HCT116 (cell line): ENCODE measurements around the gene CENPT. TPM values are rescaled to one million over a fixed set of nuclear protein-coding genes. Genes with fewer than 3 reads are reported as not detected.

Experiments used
- ATAC-seq: fragments of 200-7000 bp; cut with Tn5 transposase; 2 replicates; pipeline ENCODE4 v1.9.1; 2020; ENCODE audit warnings: mild to moderate bottlenecking, moderate library complexity
- BruUV-seq: library from RNA; stranded (reverse); fragments of 400-500 nt; replicated peaks from 2 replicates; lab custom pipeline; 2021; lab: Mats Ljungman, UMichigan
- CTCF ChIA-PET: fragments of 300-600 bp; sonication (Branson Sonifier 250); formaldehyde crosslinking; loops from one replicate; lab custom pipeline; 2021; ENCODE audit warnings: antibody characterized with exemption; lab: Charles Lee
- POLR2A ChIA-PET: fragments of 300-600, 350-600 bp; sonication (Branson Sonifier 250); formaldehyde crosslinking; loops from one replicate; lab custom pipeline; 2021; ENCODE audit warnings: antibody characterized with exemption; lab: Charles Lee
- RAD21 ChIA-PET, 2 experiments: fragments of 300-600 bp; sonication (Branson Sonifier 250); formaldehyde crosslinking; loops; one replicate each; lab custom pipeline; 2023; ENCODE audit warnings: low total read pairs in 2 of 2; ENCODE audit not compliant: uncharacterized antibody in 2 of 2, unreplicated experiment in 2 of 2, low non-redundant PET in 1 of 2; lab: Charles Lee
- DNase-seq: peaks from one replicate; pipeline ENCODE4 v3.0.0-alpha.2; 2010; ENCODE audit warnings: low read depth, low spot score
- H2AFZ ChIP-seq: fragments of 200-600 bp; shearing (Covaris generic), sonication (generic); 2 replicates; pipeline ENCODE4 v1.6.1; 2017; ENCODE audit warnings: low read depth, mixed run types, mixed read lengths, antibody characterized with exemption, low read length; ENCODE audit not compliant: poor library complexity, severe bottlenecking
- H3K27ac ChIP-seq: 2 replicates; pipeline ENCODE4 v1.5.1; 2012; ENCODE audit warnings: low read depth, low read length
- H3K27me3 ChIP-seq: fragments of 200-600 bp; sonication (generic); 2 replicates; pipeline ENCODE4 v1.6.1; 2016; ENCODE audit warnings: mixed run types, low read length, mixed read lengths; ENCODE audit not compliant: insufficient read depth
- H3K36me3 ChIP-seq, 2 experiments: fragments of 200-500 bp in 1 of 2; fragments of 200-600 bp in 1 of 2; sonication (Bioruptor generic) in 1 of 2; sonication (generic) in 1 of 2; 2 replicates each; pipeline versions ENCODE4 v1.5.1 to v1.6.1; 2014 to 2016; ENCODE audit warnings: low read length in 2 of 2, inconsistent platforms in 1 of 2, mixed read lengths in 1 of 2, mixed run types in 1 of 2; ENCODE audit not compliant: insufficient read depth in 2 of 2, control insufficient read depth in 1 of 2
- H3K4me1 ChIP-seq, 2 experiments: fragments of 200-600 bp in 1 of 2; sonication (generic) in 1 of 2; 2 replicates each; pipeline versions ENCODE4 v1.5.1 to v1.6.1; 2012 to 2017; ENCODE audit warnings: low read length in 2 of 2, inconsistent platforms in 1 of 2, mild to moderate bottlenecking in 1 of 2, mixed read lengths in 1 of 2, mixed run types in 1 of 2, moderate library complexity in 1 of 2; ENCODE audit not compliant: insufficient read depth in 2 of 2, control insufficient read depth in 1 of 2
- H3K4me2 ChIP-seq: fragments of 200-600 bp; sonication (generic); 2 replicates; pipeline ENCODE4 v1.6.1; 2017; ENCODE audit warnings: mixed run types, low read length, mixed read lengths
- H3K4me3 ChIP-seq, 2 experiments: fragments of 200-600 bp in 1 of 2; sonication (generic) in 1 of 2; replicated peaks in 1 of 2; 2 replicates each; pipeline ENCODE4 v1.5.1; 2011 to 2016; ENCODE audit warnings: low read length in 2 of 2, control low read depth in 1 of 2, low read depth in 1 of 2, mild to moderate bottlenecking in 1 of 2, mixed read lengths in 1 of 2, mixed run types in 1 of 2
- H3K79me2 ChIP-seq: fragments of 200-600 bp; sonication (generic); 2 replicates; pipeline ENCODE4 v1.6.1; 2017; ENCODE audit warnings: mild to moderate bottlenecking, mixed run types, low read length, moderate library complexity, mixed read lengths; ENCODE audit not compliant: insufficient read depth
- H3K9ac ChIP-seq: fragments of 200-600 bp; sonication (generic); 2 replicates; pipeline ENCODE4 v1.6.1; 2016; ENCODE audit warnings: low read length, mixed read lengths
- H3K9me2 ChIP-seq: fragments of 200-600 bp; sonication (generic), shearing (Covaris generic); 2 replicates; pipeline ENCODE4 v1.6.1; 2017; ENCODE audit warnings: mixed run types, mild to moderate bottlenecking, moderate library complexity; ENCODE audit not compliant: insufficient read depth
- H3K9me3 ChIP-seq, 2 experiments: fragments of 200-500 bp in 1 of 2; fragments of 200-600 bp in 1 of 2; sonication (Bioruptor generic) in 1 of 2; sonication (generic) in 1 of 2; 2 replicates each; pipeline ENCODE4 v1.6.1; 2014 to 2017; ENCODE audit warnings: low read length in 2 of 2, mixed read lengths in 2 of 2, inconsistent platforms in 1 of 2, low read depth in 1 of 2, mild to moderate bottlenecking in 1 of 2, mixed run types in 1 of 2, moderate library complexity in 1 of 2; ENCODE audit not compliant: control insufficient read depth in 1 of 2, insufficient read depth in 1 of 2
- H4K20me1 ChIP-seq: fragments of 200-600 bp; sonication (generic), shearing (Covaris generic); 2 replicates; pipeline ENCODE4 v1.6.1; 2017; ENCODE audit warnings: mixed run types, mild to moderate bottlenecking, moderate library complexity; ENCODE audit not compliant: insufficient read depth
- ATF3 ChIP-seq: IDR thresholded peaks from 2 replicates; pipeline ENCODE4 v1.6.1; 2012
- CBX3 ChIP-seq: IDR thresholded peaks from 2 replicates; pipeline ENCODE4 v1.6.1; 2012; ENCODE audit warnings: low read depth
- CTCF ChIP-seq, 3 experiments: fragments of 200-600 bp in 1 of 3; sonication (generic) in 1 of 3; IDR thresholded peaks in 2 of 3; conservative IDR thresholded peaks in 1 of 3; 2 replicates each; pipeline ENCODE4 v1.5.1; 2012 to 2017; ENCODE audit warnings: low read depth in 2 of 3, low read length in 2 of 3, antibody characterized with exemption in 1 of 3, borderline replicate concordance in 1 of 3, control low read depth in 1 of 3, mild to moderate bottlenecking in 1 of 3, mixed read lengths in 1 of 3, mixed run types in 1 of 3, moderate library complexity in 1 of 3; ENCODE audit not compliant: insufficient read depth in 1 of 3
- EGR1 ChIP-seq: IDR thresholded peaks from 2 replicates; pipeline ENCODE4 v1.6.1; 2012; ENCODE audit warnings: low read depth
- ELF1 ChIP-seq: IDR thresholded peaks from 2 replicates; pipeline ENCODE4 v1.6.1; 2012; ENCODE audit warnings: low read depth, borderline replicate concordance
- FOSL1 ChIP-seq: IDR thresholded peaks from 2 replicates; pipeline ENCODE4 v1.6.1; 2012; ENCODE audit warnings: low read depth
- JUND ChIP-seq: IDR thresholded peaks from 2 replicates; pipeline ENCODE4 v1.6.1; 2012
- RAD21 ChIP-seq: IDR thresholded peaks from 2 replicates; pipeline ENCODE4 v1.6.1; 2012; ENCODE audit warnings: low read depth, mild to moderate bottlenecking
- REST ChIP-seq: IDR thresholded peaks from 2 replicates; pipeline ENCODE4 v1.6.1; 2012; ENCODE audit warnings: low read depth
- SIN3A ChIP-seq: IDR thresholded peaks from 2 replicates; pipeline ENCODE4 v1.6.1; 2012; ENCODE audit warnings: low read depth
- YY1 ChIP-seq: IDR thresholded peaks from 2 replicates; pipeline ENCODE4 v1.6.1; 2011; ENCODE audit warnings: low read length, low read depth, moderate library complexity, mild to moderate bottlenecking; ENCODE audit not compliant: insufficient replicate concordance; ENCODE audit errors: extremely low read depth
- ZBTB33 ChIP-seq: IDR thresholded peaks from 2 replicates; pipeline ENCODE4 v1.6.1; 2011; ENCODE audit warnings: mild to moderate bottlenecking, low read length, moderate library complexity; ENCODE audit not compliant: insufficient replicate concordance; ENCODE audit errors: extremely low read depth
- ZFX ChIP-seq: fragments of 450-650 bp; IDR thresholded peaks from 2 replicates; pipeline ENCODE4 v1.6.1; 2017
- ZNF274 ChIP-seq: fragments of 200-500 bp; sonication (Bioruptor generic); IDR thresholded peaks from 2 replicates; pipeline ENCODE4 v1.6.1; 2014; ENCODE audit warnings: mild to moderate bottlenecking, low read depth, low read length, inconsistent platforms
- intact Hi-C: fragments of 100-400 bp; cut with micrococcal nuclease; formaldehyde crosslinking; loops from 2 replicates; pipeline ENCODE4 v1.10.0; 2022
- total RNA-seq: library from RNA; stranded (reverse); gene quantifications from one replicate; pipeline ENCODE4 v1.2.1, GENCODE V29; 2021; ENCODE audit not compliant: unreplicated experiment

The CENPT gene
- total RNA-seq, 1 experiment from 2014 or later: 40.5 TPM

- POLR2A ChIA-PET: no interaction called here
- CTCF ChIA-PET: interaction anchor here (1.1 kb wide), 1 partner anchor 42 kb away, joined by 3 read pairs; no protein-coding TSS in a partner anchor
- intact Hi-C loops: loop anchor here (10.0 kb wide), 1 partner anchor 338 kb away; no protein-coding TSS in a partner anchor
Observed at GRCh38 chr16:67886387-67886786, 38.9 kb upstream of the CENPT start.

More at GRCh38 chr16:67886387-67886786, 38.9 kb upstream of the CENPT start:
- Histone ChIP-seq H3K27ac (no peak overlapping the region), H3K9me3 (no peaks in the 10 kb centered on the region), H2AFZ (no peak overlapping the region), H3K9ac (no peak overlapping the region), H3K27me3 (no peaks in the 10 kb centered on the region), H3K9me2 (no peaks in the 10 kb centered on the region)
- no TSS peak for BruUV-seq
- DNase-seq: no peak
- TF ChIP-seq ZNF274 (no peak), ZFX (no peak), RAD21 (no peak), YY1 (no peak), JUND (no peak), REST (no peak), FOSL1 (no peak), SIN3A (no peak), ZBTB33 (no peak), ELF1 (no peak), CTCF (IDR thresholded peaks at IDR 0.05 in 2 of 3, conservative IDR thresholded peaks at IDR 0.05 in 1 of 3; ENCODE audit: borderline replicate concordance in 1 of 3, insufficient read depth in 1 of 3, low read depth in 2 of 3, low read length in 2 of 3) (no peak), EGR1 (no peak), CBX3 (no peak), ATF3 (no peak)
- TF ChIP-seq, all 23 proteins: peak for 0
- RAD21 ChIA-PET: no interaction called here
- ATAC-seq: no peak
- Histone ChIP-seq H3K36me3 (peaks cover 11 to 22% of the 10 kb centered on the region in 2 experiments; a peak in 3 of 4 replicates), H3K4me2 (no peak overlapping the region), H4K20me1 (peaks cover 3% of the 10 kb centered on the region; the same call in 1 of the 2 replicates), H3K79me2 (no peaks in the 10 kb centered on the region), H3K4me3 (no peak overlapping the region), H3K4me1 (no peaks in the 10 kb centered on the region)
